KG1 (cell line): ENCODE measurements around the gene SNCAIP.

ENCODE experiments used
- DNase-seq: peaks from one replicate; lab custom pipeline; 2025; lab: John Stamatoyannopoulos, UW

SNCAIP gene

GRCh38 chr5:122427621-122428020 is 115.6 kb downstream of the SNCAIP start:
- no peak for DNase-seq

GRCh38 chr5:122429545-122430318 is 117.7 kb downstream of the SNCAIP start:
- DNase-seq, result no peak

- no peak for DNase-seq
These were observed 118.2 kb downstream of the SNCAIP start for GRCh38 chr5:122430319-122430586.

GRCh38 chr5:122431298-122431697 is 119.3 kb downstream of the SNCAIP start:
- DNase-seq, result no peak

- DNase-seq, result no peak
These were observed 122.4 kb downstream of the SNCAIP start for GRCh38 chr5:122434205-122434970.

GRCh38 chr5:122435234-122435633 is 123.2 kb downstream of the SNCAIP start:
- DNase-seq, result no peak

GRCh38 chr5:122435761-122436160 is 123.7 kb downstream of the SNCAIP start:
- DNase-seq, result no peak

GRCh38 chr5:122436615-122437014 is 124.6 kb downstream of the SNCAIP start:
- DNase-seq, result no peak

GRCh38 chr5:122439645-122440044 is 127.6 kb downstream of the SNCAIP start:
- DNase-seq, result no peak

- DNase-seq, result no peak
These were observed 130.9 kb downstream of the SNCAIP start for GRCh38 chr5:122442938-122443337.

- no peak for DNase-seq
These were observed 132.4 kb downstream of the SNCAIP start for GRCh38 chr5:122444411-122444810.

GRCh38 chr5:122445070-122445469 is 133.0 kb downstream of the SNCAIP start:
- no peak for DNase-seq

- no peak for DNase-seq
These were observed 135.0 kb downstream of the SNCAIP start for GRCh38 chr5:122447072-122447471.

GRCh38 chr5:122447879-122448278 is 135.8 kb downstream of the SNCAIP start:
- no peak for DNase-seq

- DNase-seq, result no peak
These were observed 142.5 kb downstream of the SNCAIP start for GRCh38 chr5:122454541-122454940.

GRCh38 chr5:122455939-122456338 is 143.9 kb downstream of the SNCAIP start:
- no peak for DNase-seq

GRCh38 chr5:122457178-122457826 is 145.3 kb downstream of the SNCAIP start:
- DNase-seq, result no peak

- DNase-seq, result no peak
These were observed 146.3 kb downstream of the SNCAIP start for GRCh38 chr5:122458278-122458872.

- no peak for DNase-seq
These were observed 150.4 kb downstream of the SNCAIP start for GRCh38 chr5:122462486-122462885.

- DNase-seq, result no peak
These were observed 151.2 kb downstream of the SNCAIP start for GRCh38 chr5:122463221-122463620.

GRCh38 chr5:122464191-122464590 is 152.2 kb downstream of the SNCAIP start:
- DNase-seq, result no peak

- no peak for DNase-seq
These were observed 153.1 kb downstream of the SNCAIP start for GRCh38 chr5:122465031-122465577.
